WTC11 (cell line): ENCODE data around the gene SMPD1.

Source experiments
- CTCF ChIP-seq: fragments of 200-600 bp; IDR thresholded peaks from 2 replicates; pipeline ENCODE4 v1.8.0; 2022; ENCODE audit warnings: antibody characterized with exemption
- SP1 ChIP-seq: sonication (generic); formaldehyde crosslinking; conservative IDR thresholded peaks from 2 replicates; pipeline ENCODE4 v1.8.1; 2022; ENCODE audit warnings: missing genetic modification reagents

GRCh38 chr11:6401464-6401863 is 11.2 kb downstream of the SMPD1 start:
- no peak for TF ChIP-seq SP1
- no peak for TF ChIP-seq CTCF
